Panc1 (cell line): ENCODE measurements around the gene RSU1. TPM values are rescaled to one million over a fixed set of nuclear protein-coding genes. Genes with fewer than 3 reads are reported as not detected.

ENCODE experiments used
- ATAC-seq: fragments of 200-7000 bp; cut with Tn5 transposase; 2 replicates; pipeline ENCODE4 v1.9.1; 2020; ENCODE audit warnings: mild to moderate bottlenecking, moderate library complexity
- BruUV-seq: library from RNA; stranded (reverse); fragments of 400-500 nt; replicated peaks from 2 replicates; lab custom pipeline; 2021; lab: Mats Ljungman, UMichigan
- CTCF ChIA-PET: fragments of 300-600 bp; sonication (Branson Sonifier 250); formaldehyde crosslinking; loops from one replicate; lab custom pipeline; 2022; ENCODE audit warnings: antibody characterized with exemption; lab: Charles Lee
- POLR2A ChIA-PET: fragments of 300-600 bp; sonication (Branson Sonifier 250); formaldehyde crosslinking; loops from one replicate; lab custom pipeline; 2022; ENCODE audit warnings: antibody characterized with exemption; lab: Charles Lee
- DNase-seq: peaks from one replicate; pipeline ENCODE4 v3.0.0-alpha.2; 2010; ENCODE audit warnings: low read depth, low spot score
- H3K27ac ChIP-seq: 2 replicates; pipeline ENCODE4 v1.5.1; 2011; ENCODE audit warnings: mild to moderate bottlenecking, low read length, inconsistent platforms
- H3K27me3 ChIP-seq: fragments of 200-500 bp; sonication (Bioruptor generic); 2 replicates; pipeline ENCODE4 v1.6.0; 2014; ENCODE audit warnings: low read length, inconsistent platforms; ENCODE audit not compliant: control insufficient read depth, insufficient read depth
- H3K36me3 ChIP-seq: fragments of 200-500 bp; sonication (Bioruptor generic); 2 replicates; pipeline ENCODE4 v1.5.1; 2014; ENCODE audit warnings: inconsistent platforms, mild to moderate bottlenecking, low read length, moderate library complexity; ENCODE audit not compliant: control insufficient read depth, insufficient read depth
- H3K4me1 ChIP-seq: 2 replicates; pipeline ENCODE4 v1.5.1; 2011; ENCODE audit warnings: inconsistent platforms, mild to moderate bottlenecking, low read length, moderate library complexity; ENCODE audit not compliant: control insufficient read depth, insufficient read depth
- H3K4me3 ChIP-seq, 2 experiments: 2 replicates each; pipeline ENCODE4 v1.5.1; 2011 to 2012; ENCODE audit warnings: low read depth in 2 of 2, low read length in 2 of 2, mild to moderate bottlenecking in 2 of 2, inconsistent platforms in 1 of 2, moderate library complexity in 1 of 2
- H3K9me3 ChIP-seq: fragments of 200-500 bp; sonication (Bioruptor generic); 2 replicates; pipeline ENCODE4 v1.5.1; 2014; ENCODE audit warnings: low read depth, mild to moderate bottlenecking, inconsistent platforms, low read length, moderate library complexity; ENCODE audit not compliant: control insufficient read depth, insufficient read depth
- CTCF ChIP-seq: fragments of 450-650 bp; IDR thresholded peaks from 2 replicates; pipeline ENCODE4 v1.5.1; 2017; ENCODE audit warnings: mild to moderate bottlenecking
- POLR2AphosphoS5 ChIP-seq: IDR thresholded peaks from 2 replicates; pipeline ENCODE4 v1.6.1; 2012; ENCODE audit warnings: mild to moderate bottlenecking, low read depth, low read length, moderate library complexity
- REST ChIP-seq, 2 experiments: IDR thresholded peaks; 2 replicates each; pipeline ENCODE4 v1.6.1; 2011 to 2012; ENCODE audit warnings: low read depth in 2 of 2, control low read depth in 1 of 2, low read length in 1 of 2, mild to moderate bottlenecking in 1 of 2, moderate library complexity in 1 of 2; ENCODE audit not compliant: insufficient read depth in 1 of 2
- SIN3A ChIP-seq: IDR thresholded peaks from 2 replicates; pipeline ENCODE4 v1.6.1; 2012; ENCODE audit warnings: low read depth, mild to moderate bottlenecking, low read length, moderate library complexity, borderline replicate concordance; ENCODE audit not compliant: insufficient read depth
- TCF7L2 ChIP-seq: IDR thresholded peaks from 2 replicates; pipeline ENCODE4 v1.6.1; 2011; ENCODE audit warnings: mild to moderate bottlenecking, low read depth, low read length, inconsistent platforms
- in situ Hi-C: cut with HindIII; loops from 2 replicates; pipeline ENCODE4 v1.10.0; 2016; ENCODE audit warnings: low sequenced_read_pairs, low pct_unique_long_range_greater_than_20kb
- intact Hi-C: fragments of 100-400 bp; cut with micrococcal nuclease; formaldehyde crosslinking; loops from one replicate; pipeline ENCODE4 v1.10.0; 2022; ENCODE audit not compliant: unreplicated experiment
- total RNA-seq: library from RNA; stranded (reverse); gene quantifications from one replicate; pipeline ENCODE4 v1.2.1, GENCODE V29; 2021; ENCODE audit not compliant: unreplicated experiment

The RSU1 gene
- total RNA-seq, 1 experiment from 2014 or later, result 55.6 TPM

- H3K27ac ChIP-seq, result peak overlapping the region; percentile 63
- no peaks in the 10 kb centered on the region for H3K27me3 ChIP-seq
- BruUV-seq, result no TSS peak
- peaks cover 11% of the 10 kb centered on the region; the same call in 1 of the 2 replicates for H3K4me1 ChIP-seq
- no peaks in the 10 kb centered on the region for H3K9me3 ChIP-seq
- no peak for TF ChIP-seq POLR2AphosphoS5
- no peak for TF ChIP-seq SIN3A
- no peak for TF ChIP-seq TCF7L2
- no peak for TF ChIP-seq CTCF
- TF ChIP-seq REST (IDR thresholded peaks at IDR 0.05; ENCODE audit: insufficient read depth in 1 of 2, low read depth in 2 of 2, low read length in 1 of 2), result no peak
- ChIA-PET CTCF (no interaction called here), POLR2A (interaction anchor here (0.5 kb wide), 1 partner anchor 166 kb away, joined by 7 read pairs; no protein-coding TSS in a partner anchor)
- in situ Hi-C loops, result no loop called here
- no peaks in the 10 kb centered on the region for H3K36me3 ChIP-seq
- intact Hi-C loops, result no loop called here
- no peak for DNase-seq
- peak; percentile 84 for ATAC-seq
- H3K4me3 ChIP-seq, result peak overlapping the region in 1 of 2 experiments; percentile 8; a peak in 1 of 4 replicates
Observed at GRCh38 chr10:16856567-16856966, 39.3 kb upstream of the RSU1 start.

DNA sequence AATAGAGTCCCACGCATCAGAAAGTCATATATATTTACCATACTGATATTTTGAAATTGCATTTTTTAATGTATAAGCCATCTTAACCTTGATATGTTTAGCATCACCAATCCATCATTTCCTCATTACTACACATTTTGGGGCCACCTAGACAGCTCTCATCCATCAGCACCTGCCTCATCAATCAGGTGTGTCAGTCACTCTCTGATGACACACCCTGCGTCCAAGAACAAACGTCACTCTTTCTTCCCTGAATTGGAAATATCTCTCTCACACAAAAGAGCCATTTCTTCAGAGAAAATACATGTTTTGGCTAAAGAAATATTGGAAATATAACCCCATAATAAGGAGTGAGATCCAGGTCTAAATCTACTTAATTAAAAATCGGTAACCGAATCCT is 38.9 kb upstream of the RSU1 start:
- H3K4me1 ChIP-seq, result peaks cover 11% of the 10 kb centered on the region
- CTCF ChIA-PET, result no interaction called here
- TF ChIP-seq SIN3A, result no peak
- TF ChIP-seq TCF7L2, result no peak
- TF ChIP-seq POLR2AphosphoS5, result no peak
- TF ChIP-seq CTCF, result no peak
- no peak for TF ChIP-seq REST (IDR thresholded peaks at IDR 0.05; ENCODE audit: insufficient read depth in 1 of 2, low read depth in 2 of 2, low read length in 1 of 2)
- in situ Hi-C loops, result no loop called here
- no peak for DNase-seq
- no peaks in the 10 kb centered on the region for H3K9me3 ChIP-seq
- H3K27me3 ChIP-seq, result no peaks in the 10 kb centered on the region
- peak overlapping the region; percentile 63 for H3K27ac ChIP-seq
- no peaks in the 10 kb centered on the region for H3K36me3 ChIP-seq
- ATAC-seq, result no peak
- no peak overlapping the region for H3K4me3 ChIP-seq
- no TSS peak for BruUV-seq
- intact Hi-C loops, result no loop called here
- POLR2A ChIA-PET, result no interaction called here
